Endothelial cell of umbilical vein (primary cell): Measurements from ENCODE around the gene TECTB. TPM values are rescaled to one million over a fixed set of nuclear protein-coding genes. Genes with fewer than 3 reads are reported as not detected.

ENCODE experiments used
- BruUV-seq: library from RNA; stranded (reverse); fragments of 400-500 nt; replicated peaks from 2 replicates; lab custom pipeline; 2021; lab: Mats Ljungman, UMichigan
- CTCF ChIA-PET: fragments of 300-600, 350-600 bp; sonication (Branson Sonifier 250); formaldehyde crosslinking; loops from one replicate; lab custom pipeline; 2021; ENCODE audit warnings: antibody characterized with exemption, inconsistent platforms; lab: Charles Lee
- POLR2A ChIA-PET: fragments of 300-600, 350-600 bp; sonication (Branson Sonifier 250); formaldehyde crosslinking; loops from one replicate; lab custom pipeline; 2021; ENCODE audit warnings: antibody characterized with exemption, inconsistent platforms; lab: Charles Lee
- DNase-seq: peaks from one replicate; pipeline ENCODE4 v3.0.0-alpha.2; 2011; ENCODE audit warnings: low read depth, low spot score
- FAIRE-seq: peaks from 2 replicates; lab custom pipeline; 2011; peaks lifted over from hg19 to GRCh38; lab: Jason Lieb, UNC
- H2AFZ ChIP-seq: 2 replicates; pipeline ENCODE4 v1.6.0; 2012; ENCODE audit warnings: low read depth, low read length, control low read depth, inconsistent platforms
- H3K27ac ChIP-seq: 2 replicates; pipeline ENCODE4 v1.5.1; 2011; ENCODE audit warnings: low read depth, mild to moderate bottlenecking, control low read depth, low read length, moderate library complexity; ENCODE audit not compliant: insufficient read depth
- H3K27me3 ChIP-seq, 2 experiments: 2 replicates each; pipeline versions ENCODE4 v1.6.0 to v1.6.1; 2011; ENCODE audit warnings: low read length in 2 of 2, mixed read lengths in 1 of 2; ENCODE audit not compliant: control insufficient read depth in 2 of 2, insufficient read depth in 2 of 2
- H3K36me3 ChIP-seq, 2 experiments: 2 replicates in 1 of 2; 3 replicates in 1 of 2; pipeline ENCODE4 v1.5.1; 2011; ENCODE audit warnings: low read length in 2 of 2, mild to moderate bottlenecking in 1 of 2, moderate library complexity in 1 of 2; ENCODE audit not compliant: control insufficient read depth in 2 of 2, insufficient read depth in 2 of 2; ENCODE audit errors: extremely low read depth in 1 of 2
- H3K4me1 ChIP-seq: 3 replicates; pipeline ENCODE4 v1.5.1; 2011; ENCODE audit warnings: mild to moderate bottlenecking, low read length; ENCODE audit not compliant: control insufficient read depth, insufficient read depth; ENCODE audit errors: extremely low read depth
- H3K4me2 ChIP-seq: 2 replicates; pipeline ENCODE4 v1.6.1; 2011; ENCODE audit warnings: low read length, control low read depth, mixed read lengths; ENCODE audit not compliant: insufficient read depth
- H3K4me3 ChIP-seq, 3 experiments: fragments of 200-600 bp in 1 of 3; sonication (generic), shearing (Covaris generic) in 1 of 3; replicated peaks in 1 of 3; 2 replicates each; pipeline ENCODE4 v1.5.1; 2011 to 2016; ENCODE audit warnings: control low read depth in 3 of 3, low read length in 3 of 3, mild to moderate bottlenecking in 2 of 3, inconsistent platforms in 1 of 3, low read depth in 1 of 3, moderate library complexity in 1 of 3; ENCODE audit not compliant: insufficient read depth in 1 of 3
- H3K79me2 ChIP-seq: 2 replicates; pipeline ENCODE4 v1.6.0; 2012; ENCODE audit warnings: low read length, inconsistent platforms; ENCODE audit not compliant: control insufficient read depth, insufficient read depth
- H3K9ac ChIP-seq: replicated peaks from 2 replicates; pipeline ENCODE3; 2011; ENCODE audit warnings: low read length, control low read depth; ENCODE audit not compliant: insufficient read depth; ENCODE audit errors: extremely low read depth
- H3K9me1 ChIP-seq: replicated peaks from 3 replicates; pipeline ENCODE4 v1.6.0; 2011; ENCODE audit warnings: mild to moderate bottlenecking, low read length; ENCODE audit not compliant: control insufficient read depth, insufficient read depth; ENCODE audit errors: extremely low read depth
- H3K9me3 ChIP-seq: replicated peaks from 2 replicates; pipeline ENCODE4 v1.5.1; 2012; ENCODE audit warnings: low read length, inconsistent platforms; ENCODE audit not compliant: control insufficient read depth, insufficient read depth
- H4K20me1 ChIP-seq: replicated peaks from 2 replicates; pipeline ENCODE3; 2011; ENCODE audit warnings: mild to moderate bottlenecking, low read length; ENCODE audit not compliant: control insufficient read depth, insufficient read depth; ENCODE audit errors: extremely low read depth
- EZH2 ChIP-seq: IDR thresholded peaks from 2 replicates; pipeline ENCODE4 v1.6.1; 2012; ENCODE audit warnings: borderline replicate concordance, low read depth, mild to moderate bottlenecking, moderate library complexity, low read length, inconsistent platforms; ENCODE audit not compliant: severe bottlenecking
- FOS ChIP-seq: IDR thresholded peaks from 2 replicates; pipeline ENCODE4 v1.6.1; 2011; ENCODE audit warnings: mild to moderate bottlenecking, low read length, moderate library complexity, borderline replicate concordance; ENCODE audit not compliant: insufficient read depth
- GATA2 ChIP-seq: IDR thresholded peaks from 2 replicates; pipeline ENCODE4 v1.7.0; 2011; ENCODE audit warnings: low read depth, mild to moderate bottlenecking, moderate library complexity, mixed read lengths, low read length; ENCODE audit not compliant: insufficient read length, insufficient read depth
- JUN ChIP-seq: IDR thresholded peaks from 2 replicates; pipeline ENCODE4 v1.6.1; 2011; ENCODE audit warnings: borderline replicate concordance, low read depth; ENCODE audit not compliant: insufficient read length, insufficient read depth
- MYC ChIP-seq: IDR thresholded peaks from one replicate; pipeline ENCODE4 v1.6.1; 2011; ENCODE audit warnings: mild to moderate bottlenecking, low read depth, low read length
- POLR2A ChIP-seq: IDR thresholded peaks from 2 replicates; pipeline ENCODE4 v1.6.1; 2012; ENCODE audit warnings: low read depth, mild to moderate bottlenecking, control low read depth, low read length
- POLR2AphosphoS5 ChIP-seq: IDR thresholded peaks from 2 replicates; pipeline ENCODE4 v1.6.1; 2012; ENCODE audit warnings: low read depth, mild to moderate bottlenecking, control low read depth, low read length, moderate library complexity; ENCODE audit not compliant: insufficient read depth
- dilution Hi-C: fragments of 300-500 bp; cut with MboI; formaldehyde crosslinking; loops from one replicate; pipeline ENCODE4 v1.15.0; 2019; ENCODE audit warnings: low sequenced_read_pairs; ENCODE audit not compliant: extremely low pct_ligation_motif_present
- intact Hi-C: fragments of 100-400 bp; cut with micrococcal nuclease; formaldehyde crosslinking; loops from one replicate; pipeline ENCODE4 v1.10.0; 2022
- polyA plus RNA-seq, 4 experiments: library from polyadenylated mRNA; depleted of rRNA in 3 of 4; stranded (reverse) in 3 of 4; unstranded in 1 of 4; fragments of >200 nt; gene quantifications; 2 replicates each; pipeline versions ENCODE4 v1.2.1 to v1.2.3, GENCODE V29; 2011 to 2012; ENCODE audit warnings: missing spikeins in 1 of 4
- total RNA-seq: library from RNA; stranded (reverse); gene quantifications from 2 replicates; pipeline ENCODE4 v1.2.3, GENCODE V29; 2021
- TF ChIP-seq, protein P1 (sequence below): IDR thresholded peaks from 2 replicates; pipeline ENCODE4 v1.6.1; 2011; ENCODE audit not compliant: insufficient read depth, insufficient read length
- TF ChIP-seq, protein P2 (sequence below), 2 donors: IDR thresholded peaks; 1 replicate in 1 of 2; 2 replicates in 1 of 2; pipeline ENCODE4 v1.5.1; 2011; ENCODE audit warnings: low read length in 2 of 2, mild to moderate bottlenecking in 2 of 2, moderate library complexity in 2 of 2, control low read depth in 1 of 2, inconsistent platforms in 1 of 2, low read depth in 1 of 2; ENCODE audit not compliant: insufficient read depth in 1 of 2; ENCODE audit errors: extremely low read depth in 1 of 2

TECTB gene
- total and polyA plus RNA-seq, 2 donors (not counting 3 experiments of a cell fraction or from before 2014, with no cell fraction given): not detected

DNA sequence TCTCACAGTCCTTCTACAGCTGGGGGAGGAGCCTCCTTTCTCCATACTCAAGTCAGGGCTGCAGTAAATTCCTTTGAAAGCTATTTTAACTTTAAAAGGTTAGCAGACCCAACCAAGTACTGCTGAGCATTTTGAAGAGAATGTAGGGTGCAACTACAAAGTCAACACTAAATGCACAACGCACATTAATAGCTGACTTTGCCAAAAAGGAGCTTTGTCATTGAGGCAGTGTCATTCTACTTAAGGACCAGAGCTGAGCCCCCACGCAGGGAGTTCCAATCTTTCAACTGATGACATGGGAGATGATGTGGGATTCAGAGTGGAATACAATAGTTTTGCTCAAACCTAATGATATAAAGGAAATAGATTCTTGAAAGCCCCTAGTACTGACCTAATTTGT, 20.3 kb downstream of the TECTB start:
- Histone ChIP-seq H3K9ac (no peak overlapping the region), H3K9me1 (no peaks in the 10 kb centered on the region), H3K79me2 (no peaks in the 10 kb centered on the region), H3K27me3 (peaks cover 6 to 27% of the 10 kb centered on the region in 2 experiments), H3K4me2 (no peak overlapping the region), H4K20me1 (no peaks in the 10 kb centered on the region), H2AFZ (no peak overlapping the region), H3K9me3 (no peaks in the 10 kb centered on the region), H3K27ac (no peak overlapping the region), H3K4me1 (no peaks in the 10 kb centered on the region), H3K36me3 (no peaks in the 10 kb centered on the region), H3K4me3 (no peak overlapping the region)
- dilution Hi-C loops: no loop called here
- ChIA-PET POLR2A (no interaction called here), CTCF (interaction anchor here (2.1 kb wide), 1 partner anchor 132 kb away, joined by 12 read pairs; no protein-coding TSS in a partner anchor)
- intact Hi-C loops: no loop called here
- DNase-seq (no peak), FAIRE-seq (no peak)
- TF ChIP-seq FOS (no peak), POLR2AphosphoS5 (no peak), GATA2 (no peak), EZH2 (no peak), JUN (no peak), POLR2A (no peak), MYC (no peak)
- TF ChIP-seq, protein P1, sequence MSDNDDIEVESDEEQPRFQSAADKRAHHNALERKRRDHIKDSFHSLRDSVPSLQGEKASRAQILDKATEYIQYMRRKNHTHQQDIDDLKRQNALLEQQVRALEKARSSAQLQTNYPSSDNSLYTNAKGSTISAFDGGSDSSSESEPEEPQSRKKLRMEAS: no peak
- TF ChIP-seq, protein P2, sequence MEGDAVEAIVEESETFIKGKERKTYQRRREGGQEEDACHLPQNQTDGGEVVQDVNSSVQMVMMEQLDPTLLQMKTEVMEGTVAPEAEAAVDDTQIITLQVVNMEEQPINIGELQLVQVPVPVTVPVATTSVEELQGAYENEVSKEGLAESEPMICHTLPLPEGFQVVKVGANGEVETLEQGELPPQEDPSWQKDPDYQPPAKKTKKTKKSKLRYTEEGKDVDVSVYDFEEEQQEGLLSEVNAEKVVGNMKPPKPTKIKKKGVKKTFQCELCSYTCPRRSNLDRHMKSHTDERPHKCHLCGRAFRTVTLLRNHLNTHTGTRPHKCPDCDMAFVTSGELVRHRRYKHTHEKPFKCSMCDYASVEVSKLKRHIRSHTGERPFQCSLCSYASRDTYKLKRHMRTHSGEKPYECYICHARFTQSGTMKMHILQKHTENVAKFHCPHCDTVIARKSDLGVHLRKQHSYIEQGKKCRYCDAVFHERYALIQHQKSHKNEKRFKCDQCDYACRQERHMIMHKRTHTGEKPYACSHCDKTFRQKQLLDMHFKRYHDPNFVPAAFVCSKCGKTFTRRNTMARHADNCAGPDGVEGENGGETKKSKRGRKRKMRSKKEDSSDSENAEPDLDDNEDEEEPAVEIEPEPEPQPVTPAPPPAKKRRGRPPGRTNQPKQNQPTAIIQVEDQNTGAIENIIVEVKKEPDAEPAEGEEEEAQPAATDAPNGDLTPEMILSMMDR (IDR thresholded peaks at IDR 0.05; ENCODE audit: extremely low read depth in 1 of 2, insufficient read depth in 1 of 2, low read depth in 1 of 2, low read length in 2 of 2): no peak
- no TSS peak for BruUV-seq
